ENCODE results near the gene WDFY4. TPM values are rescaled to one million over a fixed set of nuclear protein-coding genes. Genes with fewer than 3 reads are reported as not detected.

The WDFY4 gene
- total and polyA plus RNA-seq, 2 of the 13 experiments (the other 11 are each of a cell fraction or from before 2014, with no cell fraction given), result not detected

DNA sequence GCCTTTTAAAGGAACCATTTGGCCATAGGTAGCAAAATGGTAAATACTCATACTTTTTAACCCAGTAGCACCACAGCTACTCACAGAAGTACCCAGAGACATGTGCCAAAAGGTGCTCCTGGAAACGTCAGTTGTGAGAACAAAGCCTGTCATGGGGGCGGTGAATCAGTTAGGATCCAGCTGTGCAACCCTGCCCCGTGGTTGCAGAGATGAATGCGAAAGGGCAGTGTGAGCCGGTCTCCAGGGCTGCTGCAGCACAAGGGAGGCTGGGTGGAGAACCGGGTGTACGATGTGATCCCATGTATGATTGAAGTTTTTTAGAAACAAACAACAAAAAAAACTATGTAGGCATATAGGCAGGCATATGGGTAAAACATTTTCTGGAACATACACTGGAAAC is 256.3 kb downstream of the WDFY4 start (continued):
- no peak for TF ChIP-seq ZNF597 (CRISPR knock-in tag; IDR thresholded peaks at IDR 0.05)

DNA sequence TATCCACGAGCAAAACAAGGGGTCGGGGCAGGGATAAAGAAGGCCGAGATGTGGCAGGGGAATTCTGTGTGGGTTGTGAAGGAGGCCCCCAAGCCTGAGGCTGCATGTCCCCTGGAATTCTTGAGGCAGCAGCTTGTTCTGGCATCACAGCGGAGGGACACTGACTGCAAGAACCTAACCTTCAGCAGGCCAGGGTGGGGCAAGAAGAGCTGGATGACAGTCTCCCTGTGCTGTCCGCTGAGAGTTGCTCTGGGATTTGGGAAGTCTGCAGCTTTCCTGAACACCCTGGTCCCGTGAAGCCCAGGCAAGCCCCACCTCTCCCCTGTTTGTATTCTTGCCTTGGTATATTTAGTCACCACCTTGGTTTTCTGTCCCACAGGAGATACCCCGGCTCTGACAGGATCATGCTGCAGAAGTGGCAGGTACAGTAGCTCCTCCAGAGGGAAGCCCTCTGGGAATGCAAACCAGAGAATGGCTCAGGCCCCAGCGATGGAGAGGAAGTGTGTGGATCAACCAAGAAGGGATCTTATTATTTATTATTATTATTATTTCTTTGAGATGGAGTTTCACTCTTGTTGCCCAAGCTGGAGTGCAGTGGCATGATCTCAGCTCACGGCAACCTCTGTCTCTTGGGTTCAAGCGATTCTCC is 256.9 kb downstream of the WDFY4 start:
- intact Hi-C loops (cut with micrococcal nuclease; ENCODE audit: unreplicated experiment), result no loop called here
- H3K4me2 ChIP-seq (ENCODE audit: low read depth, low read length), result no peak overlapping the region
- H3K79me2 ChIP-seq (ENCODE audit: insufficient read depth, low read length), result no peaks in the 10 kb centered on the region
- no peak for DNase-seq (ENCODE audit: low spot score)
- 5% methylated on average over 7 of the region's 10 CpGs for WGBS (ENCODE audit: low lambda C conversion rate)
- H3K4me1 ChIP-seq (ENCODE audit: insufficient read depth, low read length), result no peaks in the 10 kb centered on the region
- H3K27me3 ChIP-seq (ENCODE audit: control insufficient read depth in 1 of 2, insufficient read depth in 2 of 2, low read length in 2 of 2), result peaks cover 4 to 10% of the 10 kb centered on the region in 2 experiments; a peak in 3 of 5 replicates
- no peaks in the 10 kb centered on the region for H3K9me3 ChIP-seq (ENCODE audit: low read length)
- ATAC-seq, result no peak
- H2AFZ ChIP-seq (ENCODE audit: low read length), result no peak overlapping the region
- FAIRE-seq, result no peak
- H3K4me3 ChIP-seq (replicated peaks in 1 of 3; ENCODE audit: insufficient read depth in 1 of 3, low read depth in 2 of 3, low read length in 3 of 3), result no peak overlapping the region
- BruUV-seq (replicated peaks), result no TSS peak
- ChIA-PET CTCF (ENCODE audit: low intra/inter-chr PET ratio, low total read pairs) (no interaction called here), POLR2A (no interaction called here)
- no peaks in the 10 kb centered on the region for H3K36me3 ChIP-seq (replicated peaks in 1 of 2; ENCODE audit: control insufficient read depth in 1 of 2, insufficient read depth in 2 of 2, low read length in 2 of 2)
- no peak for TF ChIP-seq DMAP1 (CRISPR knock-in tag; IDR thresholded peaks at IDR 0.05)
- TF ChIP-seq CENPT (CRISPR knock-in tag; IDR thresholded peaks at IDR 0.05; ENCODE audit: low read depth), result no peak
- no peak for TF ChIP-seq ZNF720 (CRISPR knock-in tag; IDR thresholded peaks at IDR 0.05)
- no peak for TF ChIP-seq CAMTA2 (CRISPR knock-in tag; IDR thresholded peaks at IDR 0.05; ENCODE audit: borderline replicate concordance)
- TF ChIP-seq SMC3 (IDR thresholded peaks at IDR 0.05; ENCODE audit: low read length), result no peak
- no peak for TF ChIP-seq ZBTB26 (CRISPR knock-in tag; IDR thresholded peaks at IDR 0.05; ENCODE audit: borderline replicate concordance)
- no peak for TF ChIP-seq NR0B2 (CRISPR knock-in tag; IDR thresholded peaks at IDR 0.05)
- TF ChIP-seq, protein P1, sequence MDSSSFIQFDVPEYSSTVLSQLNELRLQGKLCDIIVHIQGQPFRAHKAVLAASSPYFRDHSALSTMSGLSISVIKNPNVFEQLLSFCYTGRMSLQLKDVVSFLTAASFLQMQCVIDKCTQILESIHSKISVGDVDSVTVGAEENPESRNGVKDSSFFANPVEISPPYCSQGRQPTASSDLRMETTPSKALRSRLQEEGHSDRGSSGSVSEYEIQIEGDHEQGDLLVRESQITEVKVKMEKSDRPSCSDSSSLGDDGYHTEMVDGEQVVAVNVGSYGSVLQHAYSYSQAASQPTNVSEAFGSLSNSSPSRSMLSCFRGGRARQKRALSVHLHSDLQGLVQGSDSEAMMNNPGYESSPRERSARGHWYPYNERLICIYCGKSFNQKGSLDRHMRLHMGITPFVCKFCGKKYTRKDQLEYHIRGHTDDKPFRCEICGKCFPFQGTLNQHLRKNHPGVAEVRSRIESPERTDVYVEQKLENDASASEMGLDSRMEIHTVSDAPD (CRISPR knock-in tag; IDR thresholded peaks at IDR 0.05), result no peak
- TF ChIP-seq ZNF737 (CRISPR knock-in tag; IDR thresholded peaks at IDR 0.05; ENCODE audit: borderline replicate concordance), result no peak
- no peak for TF ChIP-seq MED13 (CRISPR knock-in tag; IDR thresholded peaks at IDR 0.05)
- no peak for TF ChIP-seq IRX3 (CRISPR knock-in tag; IDR thresholded peaks at IDR 0.05; ENCODE audit: borderline replicate concordance, low read depth)
- H4K20me1 ChIP-seq (ENCODE audit: insufficient read depth, low read length), result no peaks in the 10 kb centered on the region
- in situ Hi-C loops (cut with HindIII; ENCODE audit: extremely low pct_ligation_motif_present, low pct_unique_long_range_greater_than_20kb), result no loop called here
- H3K27ac ChIP-seq (ENCODE audit: extremely low read length, insufficient read depth, low read length), result no peak overlapping the region
- no peak overlapping the region for H3K9ac ChIP-seq (ENCODE audit: insufficient read depth, low read depth, low read length)

Measured in HepG2 (cell line).